Stimulated activated CD4-positive, alpha-beta T cell treated with anti-CD3 and anti-CD28 coated beads, Interleukin-4, amount 100 ng/mL, for 48 hours (primary cell): ENCODE measurements around the gene PREX1.
"Not testable (repeated sequence)": the region's sequence is repeated elsewhere in the genome, so short reads cannot be mapped to it uniquely, and the experiment has no call there.

Experiments used
- DNase-seq, 2 donors: peaks; one replicate each; pipeline ENCODE4 v3.0.0-alpha.2; 2020; ENCODE audit warnings: low read depth in 2 of 2

The PREX1 gene, protein sequence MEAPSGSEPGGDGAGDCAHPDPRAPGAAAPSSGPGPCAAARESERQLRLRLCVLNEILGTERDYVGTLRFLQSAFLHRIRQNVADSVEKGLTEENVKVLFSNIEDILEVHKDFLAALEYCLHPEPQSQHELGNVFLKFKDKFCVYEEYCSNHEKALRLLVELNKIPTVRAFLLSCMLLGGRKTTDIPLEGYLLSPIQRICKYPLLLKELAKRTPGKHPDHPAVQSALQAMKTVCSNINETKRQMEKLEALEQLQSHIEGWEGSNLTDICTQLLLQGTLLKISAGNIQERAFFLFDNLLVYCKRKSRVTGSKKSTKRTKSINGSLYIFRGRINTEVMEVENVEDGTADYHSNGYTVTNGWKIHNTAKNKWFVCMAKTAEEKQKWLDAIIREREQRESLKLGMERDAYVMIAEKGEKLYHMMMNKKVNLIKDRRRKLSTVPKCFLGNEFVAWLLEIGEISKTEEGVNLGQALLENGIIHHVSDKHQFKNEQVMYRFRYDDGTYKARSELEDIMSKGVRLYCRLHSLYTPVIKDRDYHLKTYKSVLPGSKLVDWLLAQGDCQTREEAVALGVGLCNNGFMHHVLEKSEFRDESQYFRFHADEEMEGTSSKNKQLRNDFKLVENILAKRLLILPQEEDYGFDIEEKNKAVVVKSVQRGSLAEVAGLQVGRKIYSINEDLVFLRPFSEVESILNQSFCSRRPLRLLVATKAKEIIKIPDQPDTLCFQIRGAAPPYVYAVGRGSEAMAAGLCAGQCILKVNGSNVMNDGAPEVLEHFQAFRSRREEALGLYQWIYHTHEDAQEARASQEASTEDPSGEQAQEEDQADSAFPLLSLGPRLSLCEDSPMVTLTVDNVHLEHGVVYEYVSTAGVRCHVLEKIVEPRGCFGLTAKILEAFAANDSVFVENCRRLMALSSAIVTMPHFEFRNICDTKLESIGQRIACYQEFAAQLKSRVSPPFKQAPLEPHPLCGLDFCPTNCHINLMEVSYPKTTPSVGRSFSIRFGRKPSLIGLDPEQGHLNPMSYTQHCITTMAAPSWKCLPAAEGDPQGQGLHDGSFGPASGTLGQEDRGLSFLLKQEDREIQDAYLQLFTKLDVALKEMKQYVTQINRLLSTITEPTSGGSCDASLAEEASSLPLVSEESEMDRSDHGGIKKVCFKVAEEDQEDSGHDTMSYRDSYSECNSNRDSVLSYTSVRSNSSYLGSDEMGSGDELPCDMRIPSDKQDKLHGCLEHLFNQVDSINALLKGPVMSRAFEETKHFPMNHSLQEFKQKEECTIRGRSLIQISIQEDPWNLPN (N-terminal part only)

DNA sequence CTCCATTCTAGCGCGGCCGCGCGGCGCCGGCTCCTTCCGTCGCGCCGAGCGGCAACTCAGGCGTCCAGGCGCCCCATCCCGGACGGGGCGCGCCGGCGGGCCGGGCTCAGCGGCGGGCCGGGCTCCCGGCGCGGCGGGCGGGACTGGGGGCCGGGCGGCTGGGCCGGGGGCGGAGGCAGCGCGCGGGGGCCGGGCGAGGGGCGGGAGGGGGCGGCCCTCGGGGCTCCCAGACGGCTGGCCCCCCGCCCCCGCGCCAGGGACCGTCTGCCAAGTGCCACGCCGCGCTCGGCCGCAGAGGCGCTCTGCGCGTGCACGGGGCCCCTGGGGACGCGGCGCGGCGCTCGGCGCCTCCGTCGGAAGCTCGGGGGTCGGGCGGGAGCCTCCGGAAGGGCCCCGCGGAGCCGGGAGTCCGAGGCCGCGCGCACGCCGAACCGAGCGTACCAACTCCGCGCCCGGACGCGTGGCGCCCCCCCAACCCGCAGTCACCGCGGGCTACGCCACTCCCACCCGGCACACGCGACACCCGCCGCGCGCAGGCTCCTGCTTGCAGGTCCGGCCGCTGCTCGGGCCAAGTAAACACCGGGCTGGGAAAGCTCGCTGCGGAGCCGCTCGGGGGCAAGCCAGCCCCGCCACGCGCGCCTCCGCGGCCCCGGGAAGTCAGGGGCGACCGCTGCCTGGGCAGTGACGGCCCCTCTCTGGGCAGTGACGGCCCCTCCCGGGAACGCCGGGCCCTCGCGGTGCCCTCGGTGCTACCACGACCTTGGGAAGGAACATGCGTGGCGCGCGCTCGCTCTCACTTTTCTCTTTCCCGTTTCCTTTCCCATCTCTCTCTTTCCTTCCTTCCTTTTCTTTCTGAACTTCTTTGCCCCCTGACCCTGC is at the start of gene PREX1:
TSS of gene PREX1 (minus strand) at position 145 of the 879 bp plus-strand sequence. CDS start at position 6, 139 bp downstream.
- DNase-seq: peak; percentile 46 to 74

DNA sequence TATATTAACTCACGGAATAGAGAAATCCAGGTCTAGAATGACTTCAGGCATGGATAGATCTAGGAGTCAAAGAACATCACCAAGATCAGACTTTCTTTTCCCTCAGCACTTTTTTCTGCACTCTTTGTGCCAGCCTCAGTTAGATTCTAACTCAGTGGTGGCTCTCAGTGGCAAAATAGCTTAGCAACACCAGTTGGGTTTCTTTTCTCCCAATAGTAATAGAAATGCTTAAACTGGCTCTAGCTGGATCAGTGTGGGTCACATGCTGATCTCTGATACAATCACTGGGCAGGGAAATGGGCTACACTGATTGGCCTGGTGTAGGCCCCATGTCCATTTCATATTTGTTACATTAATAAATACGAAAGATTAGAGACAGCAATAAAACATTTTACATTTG is 49.5 kb upstream of the PREX1 start:
- no peak for DNase-seq

DNA sequence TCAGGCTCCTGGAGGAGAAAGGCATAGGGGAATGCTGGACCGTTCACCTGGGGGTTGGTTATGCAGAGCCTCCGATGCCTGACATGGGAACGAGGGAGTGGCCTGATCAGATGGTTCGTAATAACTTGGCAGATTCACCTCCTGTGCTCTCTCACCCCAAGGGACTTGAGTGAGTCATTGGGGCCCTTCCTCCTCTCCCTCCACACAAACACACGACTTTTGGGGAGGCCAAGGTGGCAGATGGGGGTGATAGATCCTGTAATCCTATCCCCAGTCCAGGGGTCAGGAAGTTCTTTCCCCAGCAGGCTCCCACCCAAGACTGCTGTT is 48.1 kb upstream of the PREX1 start:
- DNase-seq: no peak

DNA sequence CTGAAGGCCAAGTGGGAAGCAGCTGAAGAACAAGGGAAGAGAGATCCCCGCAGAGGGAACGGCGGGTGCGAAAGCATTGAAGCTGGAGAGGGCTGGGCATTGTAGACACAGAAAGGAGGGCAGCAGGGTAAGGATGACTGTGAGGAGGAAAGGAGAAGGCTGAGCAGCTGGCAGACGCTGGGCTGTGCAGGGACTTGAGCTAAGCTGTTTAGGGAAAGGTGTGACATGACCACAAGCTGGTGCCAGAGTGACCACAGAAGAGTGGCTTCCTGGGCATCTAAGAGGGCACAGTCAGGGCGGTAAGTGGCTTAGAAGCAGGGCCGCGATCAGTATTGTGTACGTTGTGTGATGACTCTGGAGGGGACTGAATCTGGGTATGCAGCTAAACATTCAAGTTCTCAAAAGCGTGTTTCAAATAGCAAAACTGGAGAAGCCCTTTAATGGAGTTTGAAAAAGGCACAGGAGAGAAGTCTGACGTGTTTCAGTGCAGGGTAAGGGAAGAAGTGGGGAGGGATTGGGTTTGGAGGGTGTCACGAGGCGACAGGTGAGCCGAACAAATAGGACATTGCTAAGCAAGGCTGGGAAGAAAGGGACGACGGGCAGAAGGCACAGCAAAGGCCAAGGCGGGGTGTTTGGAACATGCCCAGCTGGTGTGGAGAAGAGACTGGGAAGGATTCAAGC is 47.6 kb upstream of the PREX1 start:
- no peak for DNase-seq

DNA sequence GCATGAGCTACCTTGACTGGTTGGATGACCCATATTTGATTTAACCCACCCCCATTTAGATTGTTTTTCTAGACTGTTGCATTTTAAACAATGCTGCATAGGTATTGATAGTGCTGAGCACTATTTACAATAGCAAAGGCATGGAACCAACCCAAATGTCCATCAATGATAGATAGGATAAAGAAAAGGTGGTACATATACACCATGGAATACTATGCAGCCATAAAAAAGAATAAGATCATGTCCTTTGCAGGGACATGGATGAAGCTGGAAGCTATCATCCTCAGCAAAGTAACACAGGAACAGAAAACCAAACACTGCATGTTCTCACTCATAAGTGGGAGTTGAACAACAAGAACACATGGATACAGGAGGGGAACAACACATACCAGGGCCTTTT is 41.6 kb upstream of the PREX1 start:
- not testable (repeated sequence) for DNase-seq

DNA sequence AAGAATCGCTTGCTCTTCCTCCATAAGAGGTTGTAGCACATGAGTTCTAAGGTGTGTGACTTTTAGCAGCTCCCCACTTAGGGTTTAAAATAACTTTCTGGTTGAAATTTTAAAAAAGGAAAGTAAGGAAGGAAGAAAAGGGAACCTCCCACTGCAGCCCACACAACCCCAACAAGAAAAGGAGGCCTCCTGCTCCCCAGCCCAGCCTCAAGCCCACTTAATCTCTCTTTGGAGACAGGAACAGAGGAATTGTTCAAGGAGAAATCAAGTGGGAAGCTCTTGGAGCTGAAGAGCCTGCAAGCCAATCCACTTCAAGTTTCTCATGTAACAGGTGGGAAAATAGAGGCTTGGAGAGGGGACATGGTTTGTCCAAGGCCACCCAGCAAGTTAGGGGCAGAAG is 39.1 kb upstream of the PREX1 start:
- DNase-seq: no peak

DNA sequence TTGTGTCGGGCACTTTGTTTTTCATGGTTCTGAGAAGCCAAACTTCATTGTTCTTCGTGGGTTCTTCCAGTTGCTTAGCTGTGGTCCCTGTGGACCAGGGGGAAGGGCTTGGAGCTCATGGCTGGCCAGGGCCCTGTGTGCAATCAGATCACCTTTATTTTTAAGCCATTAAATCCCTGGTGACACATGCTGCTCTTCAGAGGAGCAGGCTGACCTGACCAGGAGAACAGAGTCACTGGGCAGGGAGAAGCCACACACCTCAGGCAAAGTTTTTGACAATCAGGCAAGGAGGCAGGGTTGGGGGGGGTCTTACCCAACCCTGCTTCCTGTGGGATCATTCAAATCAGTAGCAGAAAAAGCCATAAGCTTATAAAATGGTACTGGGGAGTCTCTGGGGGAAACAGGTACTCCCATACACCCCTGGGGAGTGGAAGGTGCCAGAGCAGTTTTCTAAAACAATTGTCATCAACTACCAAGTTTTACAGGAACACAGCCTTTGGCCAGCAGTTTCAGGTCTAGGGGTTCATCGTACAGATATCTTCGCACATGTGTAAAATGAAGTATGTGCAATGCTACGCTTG is 37.0 kb upstream of the PREX1 start:
- no peak for DNase-seq

DNA sequence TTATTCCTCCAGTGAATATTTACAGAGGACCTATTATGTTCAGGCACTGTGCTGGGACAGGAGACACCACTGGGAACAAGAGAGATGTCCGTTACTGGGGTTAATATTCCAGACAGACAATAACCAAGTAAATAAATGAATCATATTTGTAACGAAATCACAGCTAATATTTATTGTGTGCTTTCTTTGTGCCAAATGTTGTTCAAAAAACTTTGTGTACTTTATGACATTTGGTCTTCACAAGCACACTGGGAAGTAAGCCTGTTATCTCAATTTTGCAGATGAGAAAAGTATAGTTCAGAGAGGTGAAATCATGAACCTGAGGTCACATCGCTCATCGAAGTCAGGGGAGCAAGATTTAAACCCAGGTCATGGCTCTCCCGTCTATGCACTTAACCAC is 36.5 kb upstream of the PREX1 start:
- no peak for DNase-seq

DNA sequence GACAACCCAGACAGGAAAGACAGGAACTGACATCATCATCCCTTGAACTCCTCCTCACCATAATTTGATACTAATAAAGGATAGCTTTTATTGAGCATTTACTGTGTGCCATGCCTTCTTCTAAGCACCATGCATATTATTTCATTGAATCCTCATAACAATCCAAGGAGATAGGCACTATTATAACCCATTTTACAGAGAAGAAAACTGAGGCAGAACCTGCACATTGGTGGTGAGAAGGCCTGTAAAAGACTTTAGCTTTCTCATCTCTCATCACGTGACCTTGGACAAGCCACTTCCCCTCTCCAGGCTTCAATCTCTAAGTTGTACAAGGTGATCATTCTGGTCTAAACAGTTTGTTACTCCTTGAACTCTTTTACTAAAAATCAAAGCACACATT is 34.5 kb upstream of the PREX1 start:
- no peak for DNase-seq

DNA sequence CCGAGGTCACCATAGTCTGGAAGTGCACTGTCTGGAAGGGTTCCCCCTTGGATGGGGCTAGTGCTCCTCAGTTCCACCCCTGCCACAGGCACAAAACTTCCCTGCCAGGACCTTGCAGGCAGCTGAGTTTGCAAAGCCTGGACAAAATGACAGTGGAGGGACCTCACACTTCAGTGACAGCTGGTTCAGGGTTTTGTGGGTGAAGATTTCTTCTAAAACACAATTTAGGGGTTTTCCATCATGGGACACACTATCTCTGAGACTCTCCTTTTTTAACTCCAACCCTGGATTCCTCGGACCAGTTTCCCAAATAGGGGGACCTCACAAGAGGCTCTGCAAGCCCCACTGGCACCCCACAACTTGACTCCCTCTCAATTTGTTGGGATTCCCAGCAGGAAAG is 33.6 kb upstream of the PREX1 start:
- DNase-seq: no peak

DNA sequence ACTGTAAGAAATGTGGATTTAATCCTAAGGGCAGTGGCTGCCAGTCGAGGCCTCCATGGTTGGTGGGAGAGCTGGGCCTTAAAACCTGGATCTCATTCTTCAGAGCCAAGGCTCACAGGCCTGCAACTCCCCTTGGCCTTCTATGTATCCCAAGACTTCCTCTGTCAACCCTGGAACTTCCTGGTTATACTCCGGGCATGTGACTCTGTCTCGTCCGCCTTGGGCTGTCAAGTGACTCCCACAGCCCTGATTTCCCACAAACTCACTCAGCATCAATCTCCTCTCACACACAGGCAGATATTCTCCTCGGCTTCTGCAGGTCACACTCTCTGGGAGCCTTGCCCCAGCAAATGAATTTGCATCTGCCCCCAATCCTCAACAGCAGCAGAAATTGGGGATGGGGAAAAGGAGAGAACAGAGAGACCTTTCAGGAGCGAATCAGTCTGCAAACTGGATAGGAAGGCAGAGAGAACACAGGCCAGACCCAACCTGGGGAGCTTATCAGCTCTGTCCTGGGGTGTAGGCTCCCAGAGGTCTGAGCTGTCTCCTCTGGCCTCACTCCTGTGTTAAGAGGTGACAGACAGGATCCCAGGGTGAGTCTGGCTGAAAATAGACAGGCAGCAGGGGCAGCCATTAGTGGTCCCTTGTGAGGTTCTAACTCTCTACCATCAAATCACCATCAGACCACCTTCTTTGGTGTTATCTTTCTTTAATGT is 30.4 kb upstream of the PREX1 start:
- no peak for DNase-seq

DNA sequence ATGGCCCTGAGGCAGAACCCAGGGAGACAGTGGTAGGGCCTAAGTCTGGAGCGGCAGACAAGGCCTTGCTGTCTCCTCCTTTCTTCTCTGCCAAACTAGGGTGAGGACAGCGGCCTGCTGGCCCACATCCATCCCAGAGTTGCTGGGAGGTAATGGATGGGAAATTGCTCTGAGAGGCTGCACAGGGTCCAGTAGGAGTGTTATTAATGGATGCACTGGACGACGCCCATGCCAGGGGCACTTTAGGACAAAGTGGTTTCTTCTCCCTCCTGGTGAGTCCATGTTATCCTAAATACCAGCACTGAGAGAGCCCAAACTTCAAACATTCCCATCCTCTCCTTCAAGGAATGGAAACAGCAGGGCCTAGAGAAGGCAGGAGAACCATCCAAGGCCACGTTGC is 28.3 kb upstream of the PREX1 start:
- no peak for DNase-seq

DNA sequence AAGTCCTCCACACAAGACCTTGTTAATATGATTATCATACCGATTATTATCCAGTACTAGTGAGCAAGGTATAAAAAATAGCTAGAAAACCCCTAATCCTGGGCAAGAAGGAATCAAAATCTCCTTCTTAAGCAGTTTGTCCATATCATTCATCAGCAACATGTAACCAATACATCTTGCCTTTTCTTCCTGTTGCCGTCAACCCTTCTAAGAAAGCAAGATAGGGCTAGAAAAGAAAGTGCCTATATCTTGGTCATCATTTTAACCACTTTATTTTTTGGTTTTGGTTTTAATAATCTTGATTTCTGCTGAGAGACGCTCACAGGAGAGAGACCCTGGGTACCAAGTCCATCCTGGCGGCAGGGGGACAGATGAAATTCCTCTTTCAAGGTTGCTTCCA is 27.2 kb upstream of the PREX1 start:
- no peak for DNase-seq

DNA sequence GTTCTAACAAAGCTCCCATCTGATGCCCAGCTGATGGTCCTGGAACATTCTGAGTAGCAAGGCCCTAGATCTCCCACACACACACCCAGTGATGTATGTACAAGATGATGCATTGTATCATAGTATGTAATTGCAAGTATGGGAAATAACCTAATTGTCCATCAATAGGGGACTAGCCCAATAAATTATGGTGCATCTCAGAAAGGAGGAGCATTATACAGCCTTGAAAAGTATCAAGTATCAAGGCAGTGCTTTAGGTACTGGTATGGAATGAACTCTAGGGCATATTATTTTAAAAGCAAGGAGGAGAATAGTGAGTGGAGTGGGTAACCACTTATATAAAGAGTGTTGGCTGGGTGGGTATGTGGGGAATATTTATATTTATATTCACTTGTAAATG is 24.8 kb upstream of the PREX1 start:
- no peak for DNase-seq

DNA sequence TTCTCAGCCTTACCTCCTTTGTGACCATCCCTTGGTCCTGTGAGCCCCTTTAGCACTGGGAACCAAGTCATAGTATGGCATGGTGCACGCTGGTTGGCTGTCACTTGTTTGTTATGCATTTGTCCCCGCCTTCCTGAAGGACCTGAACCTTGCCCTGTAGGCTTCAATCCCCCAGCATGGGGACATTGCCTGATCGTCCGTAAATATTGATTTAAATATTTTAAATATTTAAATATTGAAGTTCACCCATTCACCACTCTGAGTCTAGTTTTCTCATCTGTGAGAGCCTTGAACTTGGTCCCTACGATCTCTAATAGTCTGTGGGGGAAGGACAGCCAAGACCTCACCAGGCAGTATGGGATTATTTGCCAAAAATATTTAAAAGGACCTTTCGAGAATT is 23.8 kb upstream of the PREX1 start:
- DNase-seq: no peak

DNA sequence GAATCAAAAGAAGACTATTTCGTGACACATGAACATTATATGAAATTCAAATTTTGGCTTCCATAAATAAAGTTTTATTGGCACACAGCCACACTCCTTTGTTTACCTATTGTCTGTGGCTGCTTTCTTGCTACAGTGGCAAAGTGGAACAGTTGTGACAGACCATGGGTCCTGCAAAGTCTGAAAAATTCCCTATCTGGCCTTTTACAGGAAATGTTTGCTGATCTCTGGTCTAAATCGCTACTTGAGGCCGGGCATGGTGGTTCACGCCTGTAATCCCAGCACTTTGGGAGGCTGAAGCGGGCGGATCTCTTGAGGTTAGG is 23.1 kb upstream of the PREX1 start:
- DNase-seq: no peak

DNA sequence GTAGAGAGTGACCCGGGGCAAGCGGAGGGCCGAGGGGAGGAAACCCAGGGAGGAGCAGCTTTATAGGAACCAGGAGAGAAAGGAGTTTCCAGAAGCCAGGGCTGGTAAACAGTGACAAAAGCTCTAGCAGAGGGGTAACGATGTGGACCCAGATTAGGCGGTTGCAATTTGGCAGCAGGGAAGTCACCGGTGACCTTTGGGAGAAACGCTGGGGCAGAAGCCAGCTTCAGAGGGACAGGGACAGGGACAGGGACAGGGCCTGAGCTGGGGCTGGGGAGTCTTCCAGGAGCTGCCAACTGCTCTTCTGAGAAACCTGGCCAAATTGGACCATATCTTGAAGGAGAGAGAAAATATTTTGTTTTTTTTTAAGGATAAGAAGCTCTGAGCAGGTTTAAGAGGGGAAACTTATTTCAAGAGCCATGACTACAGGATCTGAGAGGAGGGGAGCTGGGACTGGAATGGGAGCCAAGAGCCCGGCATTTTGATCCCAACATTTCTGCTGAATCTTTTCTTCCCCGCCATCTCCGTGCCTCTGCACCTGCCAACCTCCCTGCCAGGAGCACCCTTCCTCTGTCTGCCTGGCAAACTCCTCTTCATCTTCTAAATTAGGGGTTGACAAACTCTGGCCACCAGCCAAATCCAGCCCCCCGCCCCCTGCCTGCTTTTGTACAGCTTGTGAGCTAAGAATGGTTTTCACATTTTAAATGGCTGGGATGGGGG is 22.6 kb upstream of the PREX1 start:
- DNase-seq: no peak

DNA sequence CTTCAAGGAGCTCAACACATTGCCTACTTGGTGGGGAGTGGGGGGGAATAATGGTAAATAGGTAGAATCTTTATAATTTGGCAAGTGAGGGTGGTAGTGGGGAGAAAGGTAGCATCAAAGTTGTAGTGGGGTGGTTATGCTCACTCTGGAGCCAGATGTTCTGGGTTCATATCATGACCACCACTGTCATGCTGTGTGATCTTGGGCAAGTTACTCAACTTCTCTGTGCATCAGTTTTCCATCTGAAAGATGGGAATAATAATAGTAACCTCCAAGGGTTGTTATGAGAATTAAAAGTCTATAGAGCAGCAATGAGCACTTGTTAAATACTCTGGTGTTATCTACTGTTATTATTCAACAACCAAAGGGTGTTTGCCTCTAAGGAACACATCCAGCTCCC is 22.0 kb upstream of the PREX1 start:
- no peak for DNase-seq

DNA sequence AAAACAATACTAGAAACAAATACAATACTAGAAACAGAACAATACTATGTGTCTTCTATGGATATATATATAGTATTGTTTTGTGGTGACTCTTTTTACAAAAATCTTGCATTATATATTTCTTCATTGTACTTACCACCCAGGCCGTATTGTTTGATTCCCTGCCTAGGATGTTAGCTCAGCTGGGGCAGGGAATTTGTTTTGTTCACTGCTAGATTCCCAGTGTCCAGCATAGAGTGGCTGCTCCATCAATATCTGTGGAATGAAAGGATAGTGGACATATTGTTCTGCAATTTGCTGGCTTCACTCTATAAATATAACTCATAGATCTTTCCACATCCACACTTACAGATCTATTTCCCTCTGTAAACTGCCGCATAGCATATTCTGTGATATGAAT is 21.5 kb upstream of the PREX1 start:
- no peak for DNase-seq
